GM18951 (cell line): ENCODE data around the gene MYO5B.

Experiments used
- POLR2A ChIP-seq: IDR thresholded peaks from 4 replicates; pipeline ENCODE4 v1.6.1; 2011; ENCODE audit warnings: mild to moderate bottlenecking; ENCODE audit not compliant: insufficient read length, insufficient read depth; ENCODE audit errors: extremely low read depth
- in situ Hi-C: fragments of 300-500 bp; cut with MboI; formaldehyde crosslinking; loops from one replicate; pipeline ENCODE4 v1.12.0; 2022; ENCODE audit warnings: low sequenced_read_pairs, mixed read lengths, inconsistent platforms; ENCODE audit not compliant: unreplicated experiment

MYO5B gene

GRCh38 chr18:49976001-49976400 lies 218.9 kb downstream of the MYO5B start:
- TF ChIP-seq POLR2A, result no peak
- in situ Hi-C loops, result no loop called here

GRCh38 chr18:49974079-49974478 lies 220.9 kb downstream of the MYO5B start:
- TF ChIP-seq POLR2A, result no peak
- in situ Hi-C loops, result no loop called here

GRCh38 chr18:49973592-49973991 lies 221.4 kb downstream of the MYO5B start:
- no peak for TF ChIP-seq POLR2A
- in situ Hi-C loops, result no loop called here

- TF ChIP-seq POLR2A, result no peak
- in situ Hi-C loops, result no loop called here
These were observed 222.4 kb downstream of the MYO5B start for GRCh38 chr18:49972535-49972934.

GRCh38 chr18:49971462-49971861 lies 223.5 kb downstream of the MYO5B start:
- in situ Hi-C loops, result no loop called here

GRCh38 chr18:49970319-49970718 lies 224.6 kb downstream of the MYO5B start:
- TF ChIP-seq POLR2A, result no peak
- in situ Hi-C loops, result no loop called here

More at GRCh38 chr18:49971462-49971861, 223.5 kb downstream of the MYO5B start:
- no peak for TF ChIP-seq POLR2A

GRCh38 chr18:49968644-49969309 lies 226.2 kb downstream of the MYO5B start:
- in situ Hi-C loops, result no loop called here
- TF ChIP-seq POLR2A, result no peak

GRCh38 chr18:49967636-49968313 lies 227.2 kb downstream of the MYO5B start:
- in situ Hi-C loops, result no loop called here
- no peak for TF ChIP-seq POLR2A

GRCh38 chr18:49967171-49967570 lies 227.8 kb downstream of the MYO5B start:
- in situ Hi-C loops, result no loop called here
- no peak for TF ChIP-seq POLR2A

GRCh38 chr18:49966090-49966489 lies 228.9 kb downstream of the MYO5B start:
- no peak for TF ChIP-seq POLR2A
- in situ Hi-C loops, result no loop called here

- no peak for TF ChIP-seq POLR2A
- in situ Hi-C loops, result no loop called here
These were observed 231.7 kb downstream of the MYO5B start for GRCh38 chr18:49963217-49963616.

GRCh38 chr18:49961271-49961670 lies 233.7 kb downstream of the MYO5B start:
- in situ Hi-C loops, result no loop called here
- no peak for TF ChIP-seq POLR2A

- TF ChIP-seq POLR2A, result no peak
- in situ Hi-C loops, result no loop called here
These were observed 234.6 kb downstream of the MYO5B start for GRCh38 chr18:49960376-49960775.

- in situ Hi-C loops, result no loop called here
These were observed 235.8 kb downstream of the MYO5B start for GRCh38 chr18:49959176-49959575.

More at GRCh38 chr18:49959176-49959575, 235.8 kb downstream of the MYO5B start:
- no peak for TF ChIP-seq POLR2A
